GM13976 (cell line): ENCODE results near the gene ELAC2.

Experiments used
- DNase-seq: peaks from one replicate; pipeline ENCODE4 v3.0.0; 2012; ENCODE audit warnings: low spot score
- CTCF ChIP-seq: IDR thresholded peaks from 2 replicates; pipeline ENCODE4 v1.5.1; 2012; ENCODE audit warnings: borderline replicate concordance, mild to moderate bottlenecking; ENCODE audit not compliant: insufficient read depth; ENCODE audit errors: extremely low read depth, missing control alignments, control extremely low read depth
- in situ Hi-C: fragments of 300-500 bp; cut with MboI; formaldehyde crosslinking; loops from one replicate; pipeline ENCODE4 v1.12.0; 2022; ENCODE audit warnings: low sequenced_read_pairs, mixed read lengths, inconsistent platforms; ENCODE audit not compliant: unreplicated experiment

ELAC2 gene

GRCh38 chr17:13047011-13047606, 29.3 kb upstream of the ELAC2 start:
- no peak for TF ChIP-seq CTCF
- in situ Hi-C loops = no loop called here
- no peak for DNase-seq

- DNase-seq = no peak
- no peak for TF ChIP-seq CTCF
- in situ Hi-C loops = no loop called here
Observed at GRCh38 chr17:13046361-13046760, 28.5 kb upstream of the ELAC2 start.

GRCh38 chr17:13044572-13045065, 26.8 kb upstream of the ELAC2 start:
- DNase-seq = no peak
- in situ Hi-C loops = no loop called here
- no peak for TF ChIP-seq CTCF

GRCh38 chr17:13038931-13039665, 21.3 kb upstream of the ELAC2 start:
- no peak for DNase-seq
- in situ Hi-C loops = no loop called here
- TF ChIP-seq CTCF = no peak

- no peak for TF ChIP-seq CTCF
- DNase-seq = no peak
Observed at GRCh38 chr17:13036751-13037150, 18.9 kb upstream of the ELAC2 start.

GRCh38 chr17:13035420-13035819, 17.6 kb upstream of the ELAC2 start:
- DNase-seq = no peak
- TF ChIP-seq CTCF = no peak
- in situ Hi-C loops = no loop called here

More at GRCh38 chr17:13036751-13037150, 18.9 kb upstream of the ELAC2 start:
- in situ Hi-C loops = no loop called here
